ENCODE results near the gene RHBDL3. TPM values are rescaled to one million over a fixed set of nuclear protein-coding genes. Genes with fewer than 3 reads are reported as not detected.

RHBDL3 gene, protein sequence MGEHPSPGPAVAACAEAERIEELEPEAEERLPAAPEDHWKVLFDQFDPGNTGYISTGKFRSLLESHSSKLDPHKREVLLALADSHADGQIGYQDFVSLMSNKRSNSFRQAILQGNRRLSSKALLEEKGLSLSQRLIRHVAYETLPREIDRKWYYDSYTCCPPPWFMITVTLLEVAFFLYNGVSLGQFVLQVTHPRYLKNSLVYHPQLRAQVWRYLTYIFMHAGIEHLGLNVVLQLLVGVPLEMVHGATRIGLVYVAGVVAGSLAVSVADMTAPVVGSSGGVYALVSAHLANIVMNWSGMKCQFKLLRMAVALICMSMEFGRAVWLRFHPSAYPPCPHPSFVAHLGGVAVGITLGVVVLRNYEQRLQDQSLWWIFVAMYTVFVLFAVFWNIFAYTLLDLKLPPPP
- not detected for total RNA-seq

DNA sequence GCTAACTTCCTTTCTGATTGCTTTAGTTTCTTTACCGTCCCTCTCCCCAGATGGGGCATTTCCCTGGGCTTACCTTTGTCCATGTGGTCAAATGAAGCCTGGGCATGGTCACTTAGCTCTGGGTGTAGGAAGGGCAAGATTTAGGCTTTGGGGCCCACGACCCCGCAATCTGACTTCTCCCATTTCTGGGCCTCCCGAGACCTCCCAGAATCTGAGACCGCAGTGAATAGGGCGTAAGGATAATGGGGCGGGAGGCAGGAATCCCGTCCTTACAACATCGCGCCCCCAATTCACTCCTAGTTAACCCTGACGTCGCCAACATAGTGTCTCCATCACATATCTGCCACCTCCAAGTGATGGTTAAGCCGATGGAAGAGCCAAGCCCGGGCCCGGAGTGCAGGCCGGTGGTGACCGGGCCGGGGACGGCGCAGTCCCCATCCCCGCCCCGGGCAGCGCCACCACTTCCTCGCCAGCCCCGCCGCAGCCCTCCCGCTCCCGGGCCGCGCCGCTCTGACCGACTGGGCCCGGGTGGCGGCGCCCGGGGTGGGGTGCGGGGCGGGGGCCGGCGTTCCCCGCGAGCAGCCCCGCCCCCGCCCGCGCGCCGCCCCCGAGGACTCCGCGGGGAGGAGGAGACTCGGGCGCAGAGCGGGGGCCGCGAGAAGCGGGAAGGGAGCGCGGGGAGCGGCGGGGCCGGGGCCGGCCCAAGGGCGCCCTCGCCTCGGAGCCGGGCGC is at the start of gene RHBDL3:
Gene RHBDL3 (plus strand): TSS at position 641 of the 732 bp plus-strand sequence. CDS start 358 bp downstream, outside the sequence.
- CTCF ChIA-PET, result no interaction called here
- Mint-ChIP-seq H3K27ac (no peak within 1 kb of the TSS), H3K27me3 (ENCODE audit: low read depth) (peaks cover 54% of the 10 kb centered on the region), H3K4me3 (peak within 1 kb of the TSS; percentile 68), H3K4me1 (ENCODE audit: low read depth) (peaks cover 13% of the 10 kb centered on the region), H3K36me3 (ENCODE audit: low read depth) (no peaks in the 10 kb centered on the region), H3K9me3 (no peaks in the 10 kb centered on the region)
- DNase-seq, result no peak
- intact Hi-C loops (cut with micrococcal nuclease), result no loop called here

DNA sequence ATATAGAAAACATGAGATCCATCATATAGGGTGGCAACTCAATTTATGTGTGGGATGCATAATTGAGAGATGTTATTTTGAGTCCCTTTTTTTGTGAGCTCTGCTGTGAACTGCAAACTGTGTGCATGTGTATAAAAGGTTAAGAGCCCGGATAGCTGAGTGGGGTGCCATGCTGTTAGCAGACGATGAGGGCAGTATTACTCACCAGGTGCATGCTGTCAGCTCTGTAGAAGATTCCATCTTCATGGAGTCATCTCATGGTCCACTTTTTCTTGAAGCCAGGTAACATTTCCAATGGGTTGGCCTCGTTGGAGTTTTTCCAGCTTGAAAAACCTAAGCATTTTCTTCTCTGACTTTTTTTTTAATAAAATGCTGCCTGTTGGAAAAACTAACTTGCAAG is 43.0 kb upstream of the RHBDL3 start:
- Mint-ChIP-seq H3K9me3 (no peaks in the 10 kb centered on the region), H3K4me1 (ENCODE audit: low read depth) (peaks cover 48% of the 10 kb centered on the region), H3K36me3 (ENCODE audit: low read depth) (peaks cover 4% of the 10 kb centered on the region), H3K4me3 (no peak overlapping the region), H3K27me3 (ENCODE audit: low read depth) (no peaks in the 10 kb centered on the region), H3K27ac (no peak overlapping the region)
- CTCF ChIA-PET, result interaction anchor here (0.7 kb wide), 1 partner anchor 129 kb away, joined by 4 read pairs; no protein-coding TSS in a partner anchor
- intact Hi-C loops (cut with micrococcal nuclease), result no loop called here
- no peak for DNase-seq

DNA sequence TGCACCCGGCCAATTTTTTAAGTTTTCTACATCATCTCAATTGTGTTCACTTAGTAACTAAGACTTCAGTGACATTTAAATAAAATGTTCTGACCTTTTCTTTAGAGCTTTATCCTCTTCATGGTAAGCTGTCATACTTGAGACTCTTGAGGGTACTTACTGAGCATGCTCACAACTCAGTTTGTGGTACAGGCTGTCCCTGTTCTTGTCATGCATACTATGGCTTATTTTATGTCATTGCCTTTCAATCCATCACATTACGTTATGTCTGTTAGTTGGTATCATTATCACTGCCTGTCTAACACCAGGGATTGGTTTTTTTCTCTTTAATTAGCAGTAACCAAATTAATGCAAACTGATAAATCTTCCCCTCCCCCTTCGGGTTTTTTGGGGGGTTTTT is 41.9 kb upstream of the RHBDL3 start:
- Mint-ChIP-seq H3K36me3 (ENCODE audit: low read depth) (peaks cover 4% of the 10 kb centered on the region), H3K27ac (no peak overlapping the region), H3K4me3 (no peak overlapping the region), H3K9me3 (no peaks in the 10 kb centered on the region), H3K4me1 (ENCODE audit: low read depth) (peaks cover 44% of the 10 kb centered on the region), H3K27me3 (ENCODE audit: low read depth) (no peaks in the 10 kb centered on the region)
- CTCF ChIA-PET, result no interaction called here
- DNase-seq, result no peak
- intact Hi-C loops (cut with micrococcal nuclease), result no loop called here

DNA sequence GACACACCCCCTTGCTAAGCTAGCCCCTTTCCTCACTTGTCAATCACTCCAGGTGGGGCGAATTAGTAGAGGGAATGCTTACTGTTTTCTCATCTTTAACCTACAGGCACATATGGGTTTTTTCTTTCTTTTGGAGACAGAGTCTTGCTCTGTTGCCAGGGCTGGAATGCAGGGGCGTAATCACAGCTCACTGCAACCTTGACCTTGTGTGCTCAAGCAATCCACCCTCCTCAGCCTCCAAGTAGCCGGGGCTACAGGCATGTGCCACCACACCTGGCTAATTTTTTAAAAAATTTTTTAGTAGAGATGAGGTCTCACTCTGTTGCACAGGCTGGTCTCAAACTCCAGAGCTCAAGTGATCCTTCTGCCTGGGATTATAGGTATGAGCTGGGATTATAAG is 38.7 kb upstream of the RHBDL3 start:
- DNase-seq, result no peak
- no peaks in the 10 kb centered on the region for H3K9me3 Mint-ChIP-seq
- H3K27ac Mint-ChIP-seq, result no peak overlapping the region
- CTCF ChIA-PET, result interaction anchor here (0.6 to 1.2 kb wide), 4 partner anchors 9 to 93 kb away, joined by 3 to 5 read pairs (median 4); no protein-coding TSS in a partner anchor
- no peaks in the 10 kb centered on the region for H3K27me3 Mint-ChIP-seq (ENCODE audit: low read depth)
- peaks cover 20% of the 10 kb centered on the region for H3K4me1 Mint-ChIP-seq (ENCODE audit: low read depth)
- no peak overlapping the region for H3K4me3 Mint-ChIP-seq
- intact Hi-C loops (cut with micrococcal nuclease), result no loop called here
- H3K36me3 Mint-ChIP-seq (ENCODE audit: low read depth), result peaks cover 4% of the 10 kb centered on the region

DNA sequence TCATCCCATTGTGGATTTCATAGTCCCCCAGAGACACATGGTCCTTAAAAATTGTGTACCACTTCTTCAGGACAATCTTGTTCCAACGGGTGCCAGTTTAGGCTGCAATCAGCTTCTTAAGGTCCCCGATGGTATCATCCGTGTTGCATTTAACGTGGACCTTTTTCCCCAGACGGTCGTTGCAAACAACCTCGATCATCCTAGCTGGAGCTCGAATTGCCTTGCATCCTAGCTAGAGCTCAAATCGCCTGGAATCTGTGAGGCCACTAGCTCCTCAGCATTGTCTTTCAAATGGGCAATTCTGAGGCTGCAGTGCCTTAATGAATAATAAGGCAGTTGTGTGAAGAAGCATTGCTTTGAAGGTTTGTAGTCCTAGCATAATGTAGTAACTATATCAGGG is 37.7 kb upstream of the RHBDL3 start:
- H3K4me3 Mint-ChIP-seq, result no peak overlapping the region
- peaks cover 4% of the 10 kb centered on the region for H3K36me3 Mint-ChIP-seq (ENCODE audit: low read depth)
- intact Hi-C loops (cut with micrococcal nuclease), result no loop called here
- H3K9me3 Mint-ChIP-seq, result no peaks in the 10 kb centered on the region
- DNase-seq, result no peak
- H3K27ac Mint-ChIP-seq, result no peak overlapping the region
- CTCF ChIA-PET, result interaction anchor here (1.2 kb wide), 1 partner anchor 10 kb away, joined by 5 read pairs; no protein-coding TSS in a partner anchor
- peaks cover 14% of the 10 kb centered on the region for H3K4me1 Mint-ChIP-seq (ENCODE audit: low read depth)
- H3K27me3 Mint-ChIP-seq (ENCODE audit: low read depth), result no peaks in the 10 kb centered on the region

DNA sequence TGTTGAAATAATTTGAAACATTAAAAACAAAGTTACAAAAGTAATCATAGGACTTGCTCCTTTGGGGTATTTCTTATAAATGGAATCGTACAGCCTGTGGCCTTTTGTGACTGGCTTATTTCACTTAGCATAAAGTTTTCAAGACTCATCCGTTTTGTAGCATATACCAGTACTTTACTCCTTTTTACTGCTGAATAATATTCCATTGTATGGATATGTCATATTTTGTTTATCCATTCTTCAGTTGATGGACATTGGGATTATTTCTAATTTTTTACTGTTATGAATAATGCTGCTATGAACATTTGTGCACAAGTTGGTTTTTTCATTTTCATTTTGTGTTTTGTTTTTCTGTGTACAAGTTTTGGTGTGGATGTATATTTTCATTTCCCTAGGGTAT is 30.0 kb upstream of the RHBDL3 start:
- Mint-ChIP-seq H3K4me3 (no peak overlapping the region), H3K9me3 (no peaks in the 10 kb centered on the region), H3K36me3 (ENCODE audit: low read depth) (no peaks in the 10 kb centered on the region), H3K4me1 (ENCODE audit: low read depth) (peaks cover 2% of the 10 kb centered on the region), H3K27me3 (ENCODE audit: low read depth) (no peaks in the 10 kb centered on the region), H3K27ac (no peak overlapping the region)
- intact Hi-C loops (cut with micrococcal nuclease), result no loop called here
- DNase-seq, result no peak
- CTCF ChIA-PET, result no interaction called here

DNA sequence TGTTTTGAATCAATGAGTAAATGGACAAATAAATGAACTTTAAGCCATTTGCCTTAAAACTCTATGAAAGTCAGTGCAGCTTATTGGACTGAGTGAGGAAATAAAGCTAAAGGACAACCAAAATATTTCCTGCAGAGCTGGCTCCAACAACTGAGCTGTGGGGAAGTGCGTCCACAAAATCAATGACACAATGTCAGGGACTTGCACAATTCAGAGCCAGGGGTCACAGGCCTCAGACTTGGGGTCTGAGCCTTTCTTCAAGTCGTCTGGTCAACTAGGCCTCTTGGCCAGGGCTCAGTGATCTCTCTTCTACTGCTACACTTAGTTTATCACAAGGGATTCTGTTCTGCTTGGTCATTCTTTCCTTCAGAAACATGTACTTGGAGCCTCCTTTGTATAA is 26.2 kb upstream of the RHBDL3 start:
- CTCF ChIA-PET, result no interaction called here
- intact Hi-C loops (cut with micrococcal nuclease), result no loop called here
- DNase-seq, result no peak
- H3K9me3 Mint-ChIP-seq, result no peaks in the 10 kb centered on the region
- H3K4me3 Mint-ChIP-seq, result no peak overlapping the region
- H3K36me3 Mint-ChIP-seq (ENCODE audit: low read depth), result no peaks in the 10 kb centered on the region
- no peak overlapping the region for H3K27ac Mint-ChIP-seq
- H3K27me3 Mint-ChIP-seq (ENCODE audit: low read depth), result no peaks in the 10 kb centered on the region
- no peaks in the 10 kb centered on the region for H3K4me1 Mint-ChIP-seq (ENCODE audit: low read depth)

DNA sequence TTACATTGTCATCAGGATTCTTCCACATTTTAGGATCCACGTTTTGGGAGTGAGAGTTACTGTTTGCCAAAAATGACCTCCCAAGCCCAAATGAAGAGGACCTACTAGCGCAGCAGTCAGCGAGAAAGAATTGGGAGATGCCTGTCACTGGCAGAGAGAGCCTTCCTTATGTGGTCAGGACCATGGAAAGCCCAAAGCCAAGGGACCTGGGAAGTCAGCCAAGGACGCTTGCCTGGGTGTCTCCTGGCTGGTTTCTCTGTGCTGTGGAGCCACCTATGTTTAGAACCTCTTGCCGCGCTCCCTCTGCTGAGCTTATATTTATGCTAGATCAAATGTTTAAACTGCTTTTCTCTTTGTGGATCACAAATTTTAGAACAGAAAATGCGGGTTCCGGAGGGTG is 24.9 kb upstream of the RHBDL3 start:
- H3K9me3 Mint-ChIP-seq, result no peaks in the 10 kb centered on the region
- H3K36me3 Mint-ChIP-seq (ENCODE audit: low read depth), result no peaks in the 10 kb centered on the region
- H3K4me1 Mint-ChIP-seq (ENCODE audit: low read depth), result no peaks in the 10 kb centered on the region
- H3K27me3 Mint-ChIP-seq (ENCODE audit: low read depth), result no peaks in the 10 kb centered on the region
- CTCF ChIA-PET, result no interaction called here
- no peak overlapping the region for H3K27ac Mint-ChIP-seq
- no peak for DNase-seq
- intact Hi-C loops (cut with micrococcal nuclease), result no loop called here
- no peak overlapping the region for H3K4me3 Mint-ChIP-seq

DNA sequence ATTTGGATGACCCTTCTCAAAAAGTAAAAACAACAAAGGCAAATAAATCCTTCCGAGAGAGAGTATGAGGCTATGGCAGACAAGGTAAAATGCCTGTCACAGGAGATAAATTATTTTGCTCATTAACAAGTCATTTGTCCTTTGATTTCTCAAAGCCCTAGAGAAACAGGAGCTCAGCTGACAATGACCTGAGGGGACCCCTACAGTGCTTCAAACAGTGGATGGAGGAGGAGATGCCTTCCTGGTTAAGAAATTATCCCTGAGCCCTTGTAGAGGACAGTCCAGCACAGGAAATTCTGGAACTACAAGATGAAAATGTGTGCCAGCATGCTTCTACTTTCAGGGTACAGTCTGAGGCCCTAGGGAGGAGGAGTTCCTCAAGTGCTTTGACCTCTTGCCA is 24.0 kb upstream of the RHBDL3 start:
- CTCF ChIA-PET, result interaction anchor here (0.5 to 1.1 kb wide), 3 partner anchors 11 to 220 kb away, joined by 3 to 4 read pairs (median 3); no protein-coding TSS in a partner anchor
- Mint-ChIP-seq H3K36me3 (ENCODE audit: low read depth) (no peaks in the 10 kb centered on the region), H3K27me3 (ENCODE audit: low read depth) (no peaks in the 10 kb centered on the region), H3K9me3 (no peaks in the 10 kb centered on the region), H3K4me3 (no peak overlapping the region), H3K4me1 (ENCODE audit: low read depth) (no peaks in the 10 kb centered on the region), H3K27ac (no peak overlapping the region)
- no peak for DNase-seq
- intact Hi-C loops (cut with micrococcal nuclease), result no loop called here

DNA sequence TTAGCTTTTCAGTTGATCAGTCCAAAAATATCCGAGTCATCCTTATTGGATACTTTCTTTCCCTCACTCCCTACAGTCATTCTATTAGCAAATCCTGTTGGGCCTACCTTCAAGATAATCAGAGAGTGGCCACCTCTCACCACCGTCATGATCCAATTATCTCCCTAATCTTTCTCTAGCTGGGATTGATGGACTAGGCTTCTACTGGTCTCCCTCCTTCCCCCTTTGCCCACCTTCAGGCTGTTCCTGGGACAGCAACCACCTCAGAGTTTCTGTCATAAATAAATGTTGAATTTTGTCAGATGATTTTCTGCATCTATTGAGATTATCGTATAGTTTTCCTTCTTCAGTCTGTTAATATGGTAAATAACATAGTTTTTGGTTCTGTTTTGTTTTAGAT is 16.2 kb upstream of the RHBDL3 start:
- Mint-ChIP-seq H3K4me3 (no peak overlapping the region), H3K9me3 (no peaks in the 10 kb centered on the region), H3K27ac (no peak overlapping the region), H3K4me1 (ENCODE audit: low read depth) (no peaks in the 10 kb centered on the region), H3K36me3 (ENCODE audit: low read depth) (no peaks in the 10 kb centered on the region), H3K27me3 (ENCODE audit: low read depth) (no peaks in the 10 kb centered on the region)
- intact Hi-C loops (cut with micrococcal nuclease), result no loop called here
- DNase-seq, result no peak
- CTCF ChIA-PET, result interaction anchor here (0.8 to 5.8 kb wide), 4 partner anchors 68 to 226 kb away, joined by 3 to 72 read pairs (median 4); partner anchors contain the start of gene PSMD11

DNA sequence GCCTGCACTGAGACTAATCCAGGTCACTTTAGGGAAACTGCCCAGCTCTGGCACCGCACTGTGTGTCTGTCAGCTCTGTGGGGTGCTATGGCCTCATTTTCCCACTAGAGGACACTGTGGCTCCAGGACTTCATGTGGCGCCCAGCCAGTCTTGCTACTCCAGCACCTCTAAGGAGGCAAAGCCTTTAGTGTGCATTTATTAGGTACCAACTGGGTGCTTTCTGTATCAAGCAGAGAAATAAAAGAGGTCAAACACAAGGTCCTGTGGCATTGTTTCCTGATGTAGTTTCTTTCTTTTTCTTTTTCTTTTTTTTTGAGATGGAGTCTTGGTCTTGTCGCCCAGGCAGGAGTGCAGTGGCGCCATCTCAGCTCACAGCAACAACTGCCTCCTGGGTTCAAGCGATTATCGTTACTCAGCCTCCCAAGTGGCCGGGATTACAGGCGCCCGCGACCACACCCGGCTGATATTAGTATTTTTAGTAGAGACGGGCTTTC is 12.5 kb upstream of the RHBDL3 start:
- Mint-ChIP-seq H3K9me3 (no peaks in the 10 kb centered on the region), H3K4me1 (ENCODE audit: low read depth) (no peaks in the 10 kb centered on the region), H3K36me3 (ENCODE audit: low read depth) (no peaks in the 10 kb centered on the region), H3K4me3 (no peak overlapping the region), H3K27ac (no peak overlapping the region), H3K27me3 (ENCODE audit: low read depth) (peaks cover 3% of the 10 kb centered on the region)
- CTCF ChIA-PET, result interaction anchor here (0.7 to 5.8 kb wide), 4 partner anchors 10 to 66 kb away, joined by 3 to 72 read pairs (median 9); no protein-coding TSS in a partner anchor
- DNase-seq, result peak; percentile 89
- intact Hi-C loops (cut with micrococcal nuclease), result loop anchor here (1.0 to 5.0 kb wide), 5 partner anchors 66 to 744 kb away; partner anchors contain the start of gene PSMD11

DNA sequence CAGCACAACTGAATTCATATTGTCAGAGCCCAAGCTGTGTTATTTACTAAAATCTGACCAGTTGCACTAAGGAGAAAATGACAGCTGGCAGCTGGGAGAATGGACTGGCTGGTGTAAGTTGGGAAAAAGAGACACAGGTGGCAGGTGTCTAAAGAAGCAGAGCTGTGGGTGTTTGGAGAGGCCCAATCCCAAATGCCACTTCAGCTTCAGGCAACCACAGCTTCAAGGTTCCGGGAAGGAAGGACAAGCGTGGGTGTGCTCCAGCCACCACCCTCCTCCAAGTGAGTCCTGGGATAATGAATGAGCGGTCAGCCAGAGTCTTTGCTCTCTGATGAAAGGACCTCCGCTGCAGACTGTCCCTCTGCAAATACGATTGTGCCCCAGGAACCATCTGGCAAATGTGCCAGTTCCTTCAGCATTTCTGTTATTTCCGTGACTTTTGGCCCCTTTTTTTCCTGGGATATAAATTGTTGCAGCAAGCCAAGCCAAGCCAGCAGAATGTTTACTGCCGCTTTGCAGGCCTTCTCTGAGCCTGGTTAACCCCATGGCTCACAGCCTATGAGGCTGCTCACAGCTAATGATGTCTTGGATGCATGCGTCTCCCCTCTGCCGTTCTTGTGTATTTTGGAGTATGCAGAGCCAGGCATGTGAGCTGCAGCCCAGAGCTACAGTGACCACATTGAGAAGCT is 9.5 kb upstream of the RHBDL3 start:
- no peak overlapping the region for H3K27ac Mint-ChIP-seq
- H3K4me3 Mint-ChIP-seq, result no peak overlapping the region
- H3K9me3 Mint-ChIP-seq, result no peaks in the 10 kb centered on the region
- CTCF ChIA-PET, result interaction anchor here (0.6 to 1.6 kb wide), 5 partner anchors 12 to 118 kb away, joined by 3 to 5 read pairs (median 3); no protein-coding TSS in a partner anchor
- no peaks in the 10 kb centered on the region for H3K36me3 Mint-ChIP-seq (ENCODE audit: low read depth)
- no peaks in the 10 kb centered on the region for H3K4me1 Mint-ChIP-seq (ENCODE audit: low read depth)
- H3K27me3 Mint-ChIP-seq (ENCODE audit: low read depth), result peaks cover 9% of the 10 kb centered on the region
- no peak for DNase-seq
- intact Hi-C loops (cut with micrococcal nuclease), result no loop called here
